Amygdala (tissue), 56 donors: ENCODE measurements around the gene GOLT1A.

Source experiments
- DNase-seq, 56 donors: peaks; one replicate each; lab custom pipeline; 2025; lab: John Stamatoyannopoulos, UW

The GOLT1A gene

GRCh38 chr1:204221271-204221670 is 7.5 kb upstream of the GOLT1A start:
- DNase-seq = no peak

- no peak for DNase-seq
Measured at GRCh38 chr1:204219971-204220616, 6.3 kb upstream of the GOLT1A start.

- DNase-seq = no peak
Measured at GRCh38 chr1:204218552-204218951, 4.8 kb upstream of the GOLT1A start.

DNA sequence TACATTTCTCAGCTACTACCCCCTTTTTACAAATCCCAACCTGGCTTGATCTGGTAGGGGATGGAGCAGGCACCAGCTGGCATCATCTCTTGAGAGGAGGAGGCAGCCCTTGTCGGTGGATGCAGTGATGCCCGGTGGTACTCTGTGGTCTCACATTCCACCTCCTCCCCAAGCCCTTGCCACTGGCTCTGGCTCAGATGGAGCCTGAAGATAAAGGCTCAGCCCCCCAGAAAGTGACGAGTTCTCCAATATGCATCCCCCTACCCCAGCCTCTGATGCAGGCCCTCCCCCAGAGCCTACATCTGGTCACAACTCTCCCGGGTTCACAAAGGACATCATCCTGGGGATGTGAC is 3.8 kb upstream of the GOLT1A start:
- DNase-seq = no peak

- DNase-seq = no peak
Measured at GRCh38 chr1:204216880-204217647, 3.3 kb upstream of the GOLT1A start.

DNA sequence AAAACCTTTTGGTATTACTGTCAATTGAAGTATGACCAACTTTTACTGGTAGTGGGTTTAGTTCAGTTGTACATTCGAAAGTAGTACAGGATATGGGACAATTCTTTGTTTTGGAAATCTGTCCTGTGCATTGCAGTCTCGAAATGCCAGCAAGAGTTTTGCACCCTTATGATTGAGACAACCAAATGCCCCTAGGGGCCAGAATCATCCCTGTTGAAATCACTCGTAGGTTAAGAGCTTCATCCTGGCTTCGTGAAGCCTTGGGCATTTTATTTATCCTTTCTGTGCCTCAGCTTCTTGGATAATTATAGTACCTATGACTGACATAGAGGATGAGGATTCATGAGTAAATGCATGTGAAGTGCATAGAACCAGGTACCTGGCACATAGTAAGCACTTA is 2.4 kb upstream of the GOLT1A start:
- DNase-seq = no peak

DNA sequence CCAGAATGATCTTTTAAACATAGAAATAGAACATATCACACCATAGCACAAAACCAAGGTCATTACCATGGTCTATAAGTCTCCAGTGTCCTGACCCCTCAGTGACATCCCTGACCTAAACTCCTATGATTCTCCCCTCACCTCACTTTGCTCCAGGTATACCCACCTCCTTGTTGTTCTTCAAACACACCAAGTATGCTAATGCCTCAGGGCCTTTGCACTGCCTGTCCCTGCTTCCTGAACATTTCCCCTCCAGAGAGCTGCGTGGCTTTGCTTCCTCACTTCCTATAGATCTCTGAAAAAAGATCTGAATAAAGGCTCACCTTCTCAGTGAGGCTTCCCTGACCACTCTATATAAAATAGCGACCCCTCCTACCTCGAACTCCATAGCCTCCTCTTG is 1.1 kb downstream of the GOLT1A start:
- no peak for DNase-seq

- no peak for DNase-seq
Measured at GRCh38 chr1:204211046-204211445, 2.7 kb downstream of the GOLT1A start.

DNA sequence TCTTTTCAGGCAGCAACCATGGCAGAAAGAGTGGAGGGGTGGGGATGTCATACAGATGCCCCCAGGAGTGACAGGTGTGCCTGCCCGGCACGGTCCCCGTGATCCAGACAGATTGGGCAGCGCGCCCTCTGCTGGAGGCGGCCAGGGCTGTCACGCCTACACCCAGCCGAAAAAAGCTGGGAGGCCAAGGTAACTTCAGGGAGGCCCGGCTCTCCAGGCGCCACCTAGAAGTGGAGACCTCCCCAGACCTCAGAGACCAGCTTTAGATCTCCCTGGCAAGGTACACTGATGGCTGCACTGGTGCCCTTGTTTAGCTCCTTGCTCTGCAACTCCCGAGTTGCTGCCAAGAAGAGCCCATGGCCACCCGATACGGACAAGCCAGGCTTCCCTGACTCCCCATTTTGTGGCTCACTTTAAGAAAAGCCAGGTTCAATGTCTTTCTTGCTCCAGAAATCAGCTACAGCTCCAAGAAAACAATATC is 6.6 kb downstream of the GOLT1A start:
- peak in 32 of 56 donors; percentile 7 to 74 (median 32) for DNase-seq

DNA sequence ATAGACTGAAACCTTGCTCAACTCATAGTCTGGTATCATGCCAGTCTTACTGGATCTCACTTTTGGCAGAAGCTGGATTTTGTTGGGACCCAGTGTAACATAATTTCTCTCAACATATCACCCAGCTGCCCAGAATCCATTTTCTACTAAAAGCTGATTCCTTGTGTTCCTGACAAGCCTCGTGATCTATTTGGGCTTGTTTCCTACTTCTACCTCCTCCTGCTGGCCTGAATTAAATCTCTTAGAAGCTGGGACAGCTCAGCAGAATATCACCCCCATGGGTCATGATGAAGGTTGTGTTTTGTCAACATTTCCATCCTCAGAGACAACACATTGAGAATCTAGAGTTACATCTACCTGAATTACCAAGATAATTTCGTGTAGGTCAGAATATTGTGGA is 7.7 kb downstream of the GOLT1A start:
- DNase-seq = no peak

DNA sequence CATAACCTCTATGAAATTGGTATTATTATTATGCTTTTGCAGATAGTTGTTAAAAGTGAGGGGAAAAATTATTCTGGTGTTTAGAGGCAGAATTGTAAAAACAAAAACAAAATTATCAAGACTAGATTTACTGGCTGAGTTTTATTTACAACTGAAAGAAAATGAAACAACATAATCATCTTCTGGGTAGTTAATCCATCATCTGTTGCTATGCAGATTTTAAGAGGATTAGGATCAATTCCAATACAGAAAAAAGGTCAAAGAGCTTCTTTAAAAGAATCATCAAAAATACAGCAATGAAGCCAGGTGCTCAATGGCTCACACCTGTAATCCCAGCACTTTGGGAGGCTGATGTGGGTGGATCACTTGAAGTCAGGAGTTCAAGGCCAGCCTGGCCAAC is 8.3 kb downstream of the GOLT1A start:
- no peak for DNase-seq

GRCh38 chr1:204204944-204205343 is 8.8 kb downstream of the GOLT1A start:
- DNase-seq = no peak

GRCh38 chr1:204203206-204203767 is 10.5 kb downstream of the GOLT1A start:
- DNase-seq = no peak

DNA sequence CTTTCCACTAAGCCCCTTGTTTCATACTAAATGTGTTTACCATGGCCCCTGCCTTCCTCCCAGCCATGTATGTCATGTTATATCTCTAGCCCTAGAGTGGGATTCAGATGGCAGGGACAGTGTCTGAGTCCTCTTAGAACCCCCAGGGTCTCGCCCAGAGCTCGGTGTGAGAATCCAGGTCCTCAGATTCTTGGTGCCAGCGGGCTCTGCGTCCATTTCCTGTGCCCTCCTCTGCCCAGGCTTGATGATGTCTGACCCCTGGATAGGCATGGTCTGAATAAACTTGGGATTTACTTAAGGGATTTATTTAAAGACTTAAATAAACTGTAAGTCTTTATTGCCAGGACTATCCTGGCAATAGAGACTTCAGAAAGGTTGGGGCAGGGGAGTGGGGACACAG is 11.3 kb downstream of the GOLT1A start:
- no peak for DNase-seq

- no peak for DNase-seq
Measured at GRCh38 chr1:204201348-204202040, 12.3 kb downstream of the GOLT1A start.

DNA sequence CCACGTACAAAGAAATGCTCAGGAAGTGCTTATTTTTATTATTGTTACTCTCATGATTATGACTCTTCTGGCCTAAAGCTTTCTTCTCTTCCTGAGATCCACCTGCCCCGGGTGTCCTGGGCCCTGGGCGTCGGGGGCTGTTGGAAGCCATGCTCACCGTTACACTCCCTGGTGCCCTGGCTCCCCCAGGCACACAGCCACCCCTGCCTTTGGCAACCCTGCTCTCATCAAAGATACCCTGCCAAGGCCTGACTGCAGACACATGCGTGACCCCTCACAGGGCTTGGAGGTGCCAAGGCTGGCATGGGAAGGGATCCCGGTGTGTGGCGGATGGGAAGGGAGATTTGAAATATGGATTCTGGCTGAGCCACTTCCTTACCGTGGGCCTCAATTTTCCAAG is 14.2 kb downstream of the GOLT1A start:
- no peak for DNase-seq

DNA sequence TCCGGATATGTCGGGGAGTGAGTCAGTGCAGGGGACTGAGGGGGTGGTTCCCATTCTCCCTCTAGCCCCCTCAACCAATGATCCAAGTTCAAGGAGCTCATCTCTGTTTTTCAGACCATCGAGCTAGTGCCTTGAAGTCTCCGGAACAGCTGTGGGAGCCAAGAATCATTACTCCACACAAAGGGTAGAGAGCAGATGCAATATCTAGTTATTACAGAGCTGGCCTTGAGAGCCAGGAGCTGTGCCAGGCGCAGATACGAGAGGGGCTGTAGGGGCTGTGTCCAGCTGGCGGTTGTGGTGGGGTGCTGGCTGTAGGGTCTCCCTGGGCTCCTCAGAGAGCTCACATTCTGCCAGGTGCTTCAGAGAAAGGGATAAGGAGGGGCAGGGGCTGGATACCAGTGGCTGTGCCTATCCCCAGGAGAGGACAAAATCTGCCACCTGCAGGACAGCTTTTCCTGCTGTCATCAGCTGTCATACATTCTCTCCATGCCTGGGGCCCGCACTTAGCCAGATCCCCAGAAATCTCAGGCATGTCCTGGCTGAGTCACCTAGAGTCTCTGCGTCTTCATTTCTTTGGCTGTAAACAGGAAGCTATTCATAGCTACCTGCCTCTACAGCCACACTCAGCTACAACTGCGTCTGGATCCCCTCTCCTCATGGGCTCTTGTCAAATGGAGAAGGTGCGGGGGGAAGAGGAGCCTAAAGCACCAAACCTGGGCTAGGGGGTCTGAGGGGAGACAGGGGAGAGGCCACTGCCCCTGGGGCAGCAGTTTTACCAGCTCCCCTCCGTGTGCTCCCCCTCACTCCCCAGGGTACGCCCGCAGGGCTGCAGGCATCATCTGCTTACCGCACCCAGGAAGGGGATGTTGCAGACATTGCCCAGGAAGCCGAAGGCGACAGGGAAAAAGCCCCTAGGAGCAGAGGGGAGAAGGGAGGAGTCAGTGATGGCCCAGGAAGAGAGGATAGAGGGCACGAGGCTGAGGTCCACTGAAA is 15.1 kb downstream of the GOLT1A start:
- peak in 3 of 56 donors; percentile 9 to 22 (median 21) for DNase-seq

DNA sequence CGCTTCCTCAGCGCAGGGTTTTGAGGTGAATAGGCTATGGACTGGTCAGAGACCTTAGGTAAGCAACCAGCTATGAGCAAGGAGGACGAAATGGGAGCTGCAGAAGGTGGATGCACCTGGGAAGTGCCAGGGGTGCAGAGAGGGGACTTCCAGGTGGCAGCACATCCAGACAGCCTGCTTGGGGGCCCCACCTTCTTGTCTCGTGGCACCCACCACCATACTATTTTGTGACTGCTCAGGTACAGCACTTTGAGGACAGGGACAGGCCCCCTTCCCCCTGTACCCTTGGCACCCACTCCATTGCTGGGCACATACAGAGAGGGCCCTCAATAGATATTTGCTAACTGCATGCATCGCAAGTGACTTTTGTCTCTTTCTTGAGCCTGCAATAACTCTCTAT is 16.7 kb downstream of the GOLT1A start:
- DNase-seq = no peak

- no peak for DNase-seq
Measured at GRCh38 chr1:204196068-204196795, 17.6 kb downstream of the GOLT1A start, which contains the start of gene KISS1. KISS1 (minus strand) TSS chr1:204196491; CDS start chr1:204192876, 3,615 bp downstream.
